Gastroesophageal sphincter (tissue), 4 donors: ENCODE data around the gene FBXO41. TPM values are rescaled to one million over a fixed set of nuclear protein-coding genes. Genes with fewer than 3 reads are reported as not detected.

Experiments used
- ATAC-seq: fragments of 150-250 bp; one replicate; pipeline ENCODE4 v1.9.1; 2016; ENCODE audit warnings: mild to moderate bottlenecking, moderate library complexity
- H3K27ac ChIP-seq, 4 donors: fragments of 200-600 bp; sonication (generic) in 3 of 4; 1 replicate in 3 of 4; 2 replicates in 1 of 4; pipeline ENCODE4 v1.5.1; 2016 to 2019
- H3K27me3 ChIP-seq: fragments of 200-600 bp; sonication (generic); one replicate; pipeline ENCODE4 v1.5.1; 2019
- H3K36me3 ChIP-seq, 2 donors: fragments of 200-600 bp; sonication (generic); one replicate each; pipeline ENCODE4 v1.5.1; 2019; ENCODE audit warnings: control low read depth in 1 of 2
- H3K4me1 ChIP-seq, 3 donors: fragments of 200-600 bp; sonication (generic); 1 replicate in 2 of 3; 2 replicates in 1 of 3; pipeline ENCODE4 v1.5.1; 2016 to 2019; ENCODE audit warnings: control low read depth in 2 of 3
- H3K4me3 ChIP-seq, 2 donors: fragments of 200-600 bp; sonication (generic); one replicate each; pipeline ENCODE4 v1.5.1; 2019; ENCODE audit warnings: mild to moderate bottlenecking in 1 of 2, moderate library complexity in 1 of 2
- H3K9me3 ChIP-seq, 3 donors: fragments of 200-600 bp; sonication (generic); one replicate each; pipeline ENCODE4 v1.5.1; 2017 to 2019; ENCODE audit warnings: control low read depth in 2 of 3
- CTCF ChIP-seq, 4 experiments: fragments of 200-600 bp in 2 of 4; fragments of 450-650 bp in 2 of 4; sonication (generic) in 1 of 4; IDR thresholded peaks; one replicate each; pipeline ENCODE4 v1.5.1; 2017 to 2019; ENCODE audit warnings: antibody characterized with exemption in 4 of 4, mild to moderate bottlenecking in 2 of 4, moderate library complexity in 2 of 4
- EP300 ChIP-seq: sonication (generic); formaldehyde crosslinking; IDR thresholded peaks from one replicate; pipeline ENCODE4 v1.6.1; 2017; ENCODE audit warnings: antibody characterized with exemption, mild to moderate bottlenecking
- POLR2A ChIP-seq, 2 donors: fragments of 450-650 bp; IDR thresholded peaks; one replicate each; pipeline ENCODE4 v1.6.1; 2017; ENCODE audit warnings: antibody characterized with exemption in 2 of 2, mild to moderate bottlenecking in 2 of 2, moderate library complexity in 1 of 2
- POLR2AphosphoS5 ChIP-seq: sonication (generic); formaldehyde crosslinking; IDR thresholded peaks from one replicate; pipeline ENCODE4 v1.6.1; 2017; ENCODE audit warnings: antibody characterized with exemption
- WGBS, 2 donors: methylation state at CpG; one replicate each; pipeline ENCODE4 v1.1.5; 2018; ENCODE audit warnings: low coverage in 1 of 2; 5-methylcytosine and 5-hydroxymethylcytosine counted together
- total RNA-seq, 4 donors: library from RNA; depleted of rRNA; stranded (reverse); fragments of >200 nt; gene quantifications; one replicate each; pipeline ENCODE4 v1.1.0, GENCODE V29; 2016

FBXO41 gene
- total RNA-seq, 4 donors from 2014 or later: 2.2 to 5.4 (median 4.0) TPM

GRCh38 chr2:73238149-73238548 is 46.1 kb downstream of the FBXO41 start:
- H3K4me3 ChIP-seq: no peak overlapping the region
- TF ChIP-seq POLR2AphosphoS5 (no peak), CTCF (IDR thresholded peaks at IDR 0.05) (no peak), EP300 (no peak), POLR2A (IDR thresholded peaks at IDR 0.05) (no peak)

GRCh38 chr2:73237168-73237567 is 47.1 kb downstream of the FBXO41 start:
- Histone ChIP-seq H3K9me3 (no peaks in the 10 kb centered on the region), H3K36me3 (peaks cover 0 to 42% of the 10 kb centered on the region in 2 donors), H3K4me1 (peaks cover 0 to 56% (median 15%) of the 10 kb centered on the region in 3 donors), H3K4me3 (no peak overlapping the region), H3K27ac (no peak overlapping the region), H3K27me3 (no peaks in the 10 kb centered on the region)
- no peak for ATAC-seq
- WGBS, 2 donors: 44 to 64% methylated on average over 1 of the region's 1 CpG
- no peak for TF ChIP-seq EP300
- TF ChIP-seq POLR2AphosphoS5: no peak
- no peak for TF ChIP-seq POLR2A (IDR thresholded peaks at IDR 0.05)
- TF ChIP-seq CTCF (IDR thresholded peaks at IDR 0.05): no peak

More at GRCh38 chr2:73238149-73238548, 46.1 kb downstream of the FBXO41 start:
- peaks cover 0 to 51% (median 12%) of the 10 kb centered on the region in 3 donors for H3K4me1 ChIP-seq
- no peaks in the 10 kb centered on the region for H3K27me3 ChIP-seq
- WGBS, 2 donors: 40 to 44% methylated on average over 1 to 2 of the region's 3 CpGs
- no peak for ATAC-seq
- H3K9me3 ChIP-seq: no peaks in the 10 kb centered on the region
- peaks cover 0 to 52% of the 10 kb centered on the region in 2 donors for H3K36me3 ChIP-seq
- H3K27ac ChIP-seq: no peak overlapping the region

GRCh38 chr2:73235315-73236028 is 48.8 kb downstream of the FBXO41 start:
- Histone ChIP-seq H3K4me1 (peaks cover 0 to 57% (median 15%) of the 10 kb centered on the region in 3 donors), H3K4me3 (peak overlapping the region; percentile 53 to 86)
- WGBS, 2 donors: 0 to 65% methylated on average over 1 to 11 of the region's 11 CpGs

GRCh38 chr2:73233932-73234832 is 50.1 kb downstream of the FBXO41 start, which contains the start of gene CCT7:
Gene CCT7 (plus strand): TSS chr2:73234308. CDS start chr2:73234379, 71 bp downstream.
- peak within 1 kb of the TSS; percentile 45 to 93 (median 90) for H3K27ac ChIP-seq
- H3K27me3 ChIP-seq: no peaks in the 10 kb centered on the region
- TF ChIP-seq POLR2A (IDR thresholded peaks at IDR 0.05): peak; percentile 60 to 65
- peak; percentile 84 for TF ChIP-seq POLR2AphosphoS5
- TF ChIP-seq EP300: no peak
- peak in 1 of 4 experiments; percentile 8 for TF ChIP-seq CTCF (IDR thresholded peaks at IDR 0.05)
- no peaks in the 10 kb centered on the region for H3K9me3 ChIP-seq
- WGBS, 2 donors: 0% methylated on average over 4 of the region's 69 CpGs; no CpG with 5 or more reads in 1 of the 2 donors
- H3K4me3 ChIP-seq: peak within 1 kb of the TSS; percentile 86 to 87
- peaks cover 0 to 53% (median 15%) of the 10 kb centered on the region in 3 donors for H3K4me1 ChIP-seq
- H3K36me3 ChIP-seq: peaks cover 0 to 23% of the 10 kb centered on the region in 2 donors
- ATAC-seq: peak; percentile 83

More at GRCh38 chr2:73235315-73236028, 48.8 kb downstream of the FBXO41 start:
- TF ChIP-seq EP300 (no peak), POLR2AphosphoS5 (no peak), CTCF (IDR thresholded peaks at IDR 0.05) (no peak), POLR2A (IDR thresholded peaks at IDR 0.05) (no peak)
- H3K27ac ChIP-seq: peak overlapping the region in 1 of 4 donors; percentile 89
- no peak for ATAC-seq
- H3K27me3 ChIP-seq: no peaks in the 10 kb centered on the region
- peaks cover 0 to 26% of the 10 kb centered on the region in 2 donors for H3K36me3 ChIP-seq
- no peaks in the 10 kb centered on the region for H3K9me3 ChIP-seq
